GM20431 (cell line): ENCODE measurements around the gene DARS2.

ENCODE experiments used
- in situ Hi-C: fragments of 300-500 bp; cut with MseI, MboI; formaldehyde crosslinking; loops from one replicate; pipeline ENCODE4 v1.15.0; 2020; ENCODE audit warnings: low sequenced_read_pairs; ENCODE audit not compliant: unreplicated experiment

DARS2 gene

GRCh38 chr1:173884701-173885100 is 60.2 kb downstream of the DARS2 start:
- in situ Hi-C loops: no loop called here

DNA sequence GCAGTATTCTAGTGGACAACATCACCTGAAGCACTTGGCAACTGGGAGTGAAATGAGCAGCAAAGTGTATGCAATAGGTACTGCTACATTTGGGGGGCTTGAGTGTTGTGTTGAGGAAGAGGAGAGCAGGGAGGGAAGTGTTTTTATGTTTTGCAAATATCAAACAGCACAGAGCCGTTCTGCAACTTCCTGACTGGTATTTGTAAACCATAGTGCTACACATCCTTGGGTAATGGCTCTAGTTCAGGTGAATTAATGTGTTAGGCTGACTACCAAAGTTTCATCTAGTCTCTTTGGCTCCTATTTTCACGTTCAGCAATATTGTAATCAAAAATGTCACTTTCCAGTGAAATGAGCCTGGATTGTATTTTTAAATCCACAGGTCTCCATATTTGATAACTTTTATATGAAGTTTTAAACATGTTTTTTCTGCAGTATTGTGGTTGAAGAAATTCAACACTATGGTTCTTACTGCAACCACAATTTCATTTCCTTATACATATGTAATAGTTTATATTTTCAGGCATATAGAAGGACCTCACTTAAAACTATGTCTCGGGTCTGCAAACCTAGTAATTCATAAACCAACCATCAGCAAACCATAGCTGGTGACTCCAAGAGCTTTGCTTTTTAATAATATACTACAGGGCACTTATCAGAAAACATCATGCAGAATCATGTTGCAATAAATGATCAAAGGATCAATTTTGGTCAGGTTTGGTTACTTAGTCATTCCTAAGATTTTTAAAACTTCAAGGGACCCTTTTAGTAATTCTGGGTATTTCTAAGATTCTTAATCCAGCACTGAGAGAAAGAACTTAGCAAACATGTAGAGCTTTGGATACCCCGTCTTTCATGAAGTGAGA is 62.5 kb downstream of the DARS2 start:
- in situ Hi-C loops: no loop called here

GRCh38 chr1:173887627-173888026 is 63.2 kb downstream of the DARS2 start:
- in situ Hi-C loops: no loop called here

DNA sequence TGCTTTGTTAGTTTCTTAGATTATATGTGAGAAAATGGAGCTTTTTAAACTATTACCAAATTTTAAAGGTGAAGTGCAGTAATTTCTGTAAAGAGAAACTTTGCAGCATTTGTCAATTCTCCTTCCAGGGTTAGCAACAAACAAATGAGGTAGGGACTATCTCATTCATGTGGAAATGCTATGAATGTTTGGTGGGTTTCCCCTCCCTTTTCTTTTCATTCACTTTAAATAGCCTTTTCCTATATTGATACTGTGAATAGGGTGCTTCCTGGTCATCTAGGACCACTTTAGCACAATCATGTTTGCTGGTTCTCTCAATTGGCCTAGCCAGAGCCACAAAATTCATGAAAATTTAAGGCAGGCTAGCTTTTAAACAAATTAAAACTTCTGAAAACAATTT is 64.3 kb downstream of the DARS2 start:
- in situ Hi-C loops: no loop called here

GRCh38 chr1:173889885-173890284 is 65.4 kb downstream of the DARS2 start:
- in situ Hi-C loops: no loop called here

- in situ Hi-C loops: no loop called here
Measured at GRCh38 chr1:173893611-173894010, 69.1 kb downstream of the DARS2 start.

- in situ Hi-C loops: no loop called here
Measured at GRCh38 chr1:173894189-173894588, 69.7 kb downstream of the DARS2 start.

GRCh38 chr1:173900427-173900826 is 76.0 kb downstream of the DARS2 start:
- in situ Hi-C loops: no loop called here

- in situ Hi-C loops: no loop called here
Measured at GRCh38 chr1:173900992-173901391, 76.5 kb downstream of the DARS2 start.

GRCh38 chr1:173903827-173904531 is 79.5 kb downstream of the DARS2 start:
- in situ Hi-C loops: no loop called here
